IPS DF 6.9 (cell line): Measurements from ENCODE around the gene CDKL4.
"Not testable (repeated sequence)": the region's sequence is repeated elsewhere in the genome, so short reads cannot be mapped to it uniquely, and the experiment has no call there.

Experiments used
- DNase-seq: peaks from one replicate; pipeline ENCODE4 v3.0.0-alpha.2; 2013; ENCODE audit warnings: low read depth, low spot score
- H3K27ac ChIP-seq: one replicate; pipeline ENCODE4 v1.5.1; 2013; ENCODE audit warnings: low read length, control low read depth
- H3K27me3 ChIP-seq: 2 replicates; pipeline ENCODE4 v1.6.1; 2013; ENCODE audit warnings: mild to moderate bottlenecking, low read length; ENCODE audit not compliant: control insufficient read depth, insufficient read depth
- H3K36me3 ChIP-seq: 2 replicates; pipeline ENCODE4 v1.6.1; 2013; ENCODE audit warnings: low read length; ENCODE audit not compliant: control insufficient read depth, insufficient read depth
- H3K4me1 ChIP-seq: 2 replicates; pipeline ENCODE4 v1.6.1; 2013; ENCODE audit warnings: low read length; ENCODE audit not compliant: control insufficient read depth, insufficient read depth
- H3K4me3 ChIP-seq: 2 replicates; pipeline ENCODE4 v1.5.1; 2013; ENCODE audit warnings: mild to moderate bottlenecking, low read length
- H3K9me3 ChIP-seq: 2 replicates; pipeline ENCODE4 v1.6.1; 2013; ENCODE audit warnings: low read length, inconsistent platforms; ENCODE audit not compliant: control insufficient read depth, insufficient read depth
- WGBS: extraction: QIAGEN DNeasy Blood & Tissue Kit; methylation state at CpG from one replicate; pipeline ENCODE4 v1.1.7; 2013; ENCODE audit warnings: mixed read lengths, missing lambda C conversion rate; ENCODE audit not compliant: insufficient read length, insufficient coverage; 5-methylcytosine and 5-hydroxymethylcytosine counted together

The CDKL4 gene

GRCh38 chr2:39144416-39144815, 99.4 kb downstream of the CDKL4 start:
- Histone ChIP-seq H3K4me1 (no peaks in the 10 kb centered on the region), H3K27ac (no peak overlapping the region), H3K9me3 (no peaks in the 10 kb centered on the region), H3K36me3 (no peaks in the 10 kb centered on the region), H3K27me3 (no peaks in the 10 kb centered on the region), H3K4me3 (no peak overlapping the region)
- no peak for DNase-seq
- WGBS: no CpG with 5 or more reads among the region's 5 CpGs

GRCh38 chr2:39142904-39143605, 100.7 kb downstream of the CDKL4 start:
- no peaks in the 10 kb centered on the region for H3K9me3 ChIP-seq
- no peak overlapping the region for H3K4me3 ChIP-seq
- no peaks in the 10 kb centered on the region for H3K27me3 ChIP-seq
- WGBS: no CpG with 5 or more reads among the region's 3 CpGs
- H3K4me1 ChIP-seq: no peaks in the 10 kb centered on the region
- DNase-seq: no peak
- no peak overlapping the region for H3K27ac ChIP-seq
- no peaks in the 10 kb centered on the region for H3K36me3 ChIP-seq

- H3K9me3 ChIP-seq: no peaks in the 10 kb centered on the region
- H3K27ac ChIP-seq: no peak overlapping the region
- DNase-seq: no peak
- H3K27me3 ChIP-seq: no peaks in the 10 kb centered on the region
- H3K36me3 ChIP-seq: no peaks in the 10 kb centered on the region
- no peak overlapping the region for H3K4me3 ChIP-seq
- WGBS: no CpG with 5 or more reads among the region's 8 CpGs
- H3K4me1 ChIP-seq: no peaks in the 10 kb centered on the region
These were observed 102.2 kb downstream of the CDKL4 start for GRCh38 chr2:39141334-39142271.

- no CpG with 5 or more reads among the region's 7 CpGs for WGBS
- H3K4me3 ChIP-seq, DNase-seq, H3K36me3 ChIP-seq, H3K27ac ChIP-seq, H3K9me3 ChIP-seq, H3K27me3 ChIP-seq, H3K4me1 ChIP-seq: not testable (repeated sequence)
These were observed 102.8 kb downstream of the CDKL4 start for GRCh38 chr2:39140948-39141333.

- no peak overlapping the region for H3K27ac ChIP-seq
- no peak overlapping the region for H3K4me3 ChIP-seq
- no peaks in the 10 kb centered on the region for H3K4me1 ChIP-seq
- no CpG with 5 or more reads among the region's 3 CpGs for WGBS
- no peaks in the 10 kb centered on the region for H3K9me3 ChIP-seq
- H3K27me3 ChIP-seq: no peaks in the 10 kb centered on the region
- no peaks in the 10 kb centered on the region for H3K36me3 ChIP-seq
- DNase-seq: no peak
These were observed 103.4 kb downstream of the CDKL4 start for GRCh38 chr2:39140322-39140847.

GRCh38 chr2:39139511-39140237, 104.1 kb downstream of the CDKL4 start:
- H3K36me3 ChIP-seq: no peaks in the 10 kb centered on the region
- no peak overlapping the region for H3K27ac ChIP-seq
- H3K4me3 ChIP-seq: no peak overlapping the region
- DNase-seq: no peak
- no peaks in the 10 kb centered on the region for H3K4me1 ChIP-seq
- WGBS: no CpG with 5 or more reads among the region's 2 CpGs
- no peaks in the 10 kb centered on the region for H3K27me3 ChIP-seq
- no peaks in the 10 kb centered on the region for H3K9me3 ChIP-seq

GRCh38 chr2:39138837-39139211, 104.9 kb downstream of the CDKL4 start:
- no peak overlapping the region for H3K4me3 ChIP-seq
- no CpG with 5 or more reads among the region's 8 CpGs for WGBS
- no peaks in the 10 kb centered on the region for H3K4me1 ChIP-seq
- DNase-seq: no peak
- no peaks in the 10 kb centered on the region for H3K9me3 ChIP-seq
- H3K27me3 ChIP-seq: no peaks in the 10 kb centered on the region
- no peak overlapping the region for H3K27ac ChIP-seq
- no peaks in the 10 kb centered on the region for H3K36me3 ChIP-seq

- WGBS: no CpG with 5 or more reads among the region's 18 CpGs
- not testable (repeated sequence) for DNase-seq, H3K4me1 ChIP-seq
These were observed 105.5 kb downstream of the CDKL4 start for GRCh38 chr2:39138187-39138836.

GRCh38 chr2:39136799-39137198, 107.0 kb downstream of the CDKL4 start:
- WGBS: no CpG with 5 or more reads among the region's 5 CpGs
- Histone ChIP-seq H3K27ac (no peak overlapping the region), H3K4me3 (no peak overlapping the region), H3K4me1 (no peaks in the 10 kb centered on the region), H3K9me3 (no peaks in the 10 kb centered on the region), H3K27me3 (no peaks in the 10 kb centered on the region), H3K36me3 (no peaks in the 10 kb centered on the region)
- DNase-seq: no peak

More at GRCh38 chr2:39138187-39138836, 105.5 kb downstream of the CDKL4 start:
- H3K9me3 ChIP-seq, H3K36me3 ChIP-seq, H3K27me3 ChIP-seq, H3K4me3 ChIP-seq, H3K27ac ChIP-seq: not testable (repeated sequence)
